HG03064 (cell line): ENCODE data around the gene COX15.
"Not testable (repeated sequence)": the region's sequence is repeated elsewhere in the genome, so short reads cannot be mapped to it uniquely, and the experiment has no call there.

Experiments
- ATAC-seq: cut with Tn5 transposase; IDR thresholded peaks from one replicate; pipeline ENCODE4 v1.9.1; 2021; ENCODE audit warnings: low read depth; ENCODE audit not compliant: unreplicated experiment

Gene COX15

DNA sequence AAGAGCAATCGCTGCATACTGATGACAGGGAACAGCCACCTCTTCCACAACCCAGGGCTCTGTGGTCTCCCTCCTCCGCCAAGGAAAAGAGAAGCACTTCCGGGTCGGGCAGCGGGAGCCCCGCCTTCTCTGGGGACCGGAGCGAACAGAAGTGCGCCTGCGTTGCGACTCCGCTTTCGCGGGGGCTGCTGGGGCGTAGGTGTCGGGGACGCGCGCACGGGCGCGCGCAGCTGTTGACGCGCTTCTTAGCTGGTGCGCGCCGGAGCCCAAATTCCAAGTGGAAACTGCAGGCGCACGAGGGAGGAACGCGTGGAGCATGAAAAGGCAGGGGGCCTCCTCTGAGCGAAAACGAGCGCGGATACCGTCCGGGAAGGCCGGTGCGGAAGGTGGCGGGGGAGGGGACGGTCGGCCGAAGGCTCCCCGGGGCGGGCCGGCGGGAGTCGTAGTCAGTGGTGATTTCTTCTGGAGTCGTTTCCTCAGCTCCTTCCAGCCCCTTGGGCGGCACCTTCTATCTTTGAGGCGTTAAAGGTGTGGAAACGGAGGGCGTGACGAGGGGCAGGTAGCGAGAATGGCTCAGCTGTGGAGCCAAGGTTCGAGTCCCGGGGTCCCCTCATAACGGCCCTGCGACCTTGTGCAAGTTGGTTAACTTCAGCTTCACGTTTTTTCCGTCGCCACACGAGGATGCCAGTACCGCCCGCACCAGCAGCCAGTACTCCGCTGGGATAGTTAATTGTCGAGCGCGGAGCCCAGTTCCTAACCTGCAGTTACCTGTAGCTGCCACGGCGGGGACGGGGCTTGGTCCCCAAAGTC lies at the start of gene COX15, which contains the start of gene CUTC:
Gene COX15 (minus strand): TSS at position 95 of the 810 bp plus-strand sequence. CDS start 78 bp downstream, at position 17.
Gene CUTC (plus strand): TSS at position 202 of the 810 bp plus-strand sequence. CDS start 115 bp downstream, at position 317.
- ATAC-seq, result peak; percentile 82

GRCh38 chr10:99779335-99779734 lies 47.4 kb upstream of the COX15 start:
- no peak for ATAC-seq

DNA sequence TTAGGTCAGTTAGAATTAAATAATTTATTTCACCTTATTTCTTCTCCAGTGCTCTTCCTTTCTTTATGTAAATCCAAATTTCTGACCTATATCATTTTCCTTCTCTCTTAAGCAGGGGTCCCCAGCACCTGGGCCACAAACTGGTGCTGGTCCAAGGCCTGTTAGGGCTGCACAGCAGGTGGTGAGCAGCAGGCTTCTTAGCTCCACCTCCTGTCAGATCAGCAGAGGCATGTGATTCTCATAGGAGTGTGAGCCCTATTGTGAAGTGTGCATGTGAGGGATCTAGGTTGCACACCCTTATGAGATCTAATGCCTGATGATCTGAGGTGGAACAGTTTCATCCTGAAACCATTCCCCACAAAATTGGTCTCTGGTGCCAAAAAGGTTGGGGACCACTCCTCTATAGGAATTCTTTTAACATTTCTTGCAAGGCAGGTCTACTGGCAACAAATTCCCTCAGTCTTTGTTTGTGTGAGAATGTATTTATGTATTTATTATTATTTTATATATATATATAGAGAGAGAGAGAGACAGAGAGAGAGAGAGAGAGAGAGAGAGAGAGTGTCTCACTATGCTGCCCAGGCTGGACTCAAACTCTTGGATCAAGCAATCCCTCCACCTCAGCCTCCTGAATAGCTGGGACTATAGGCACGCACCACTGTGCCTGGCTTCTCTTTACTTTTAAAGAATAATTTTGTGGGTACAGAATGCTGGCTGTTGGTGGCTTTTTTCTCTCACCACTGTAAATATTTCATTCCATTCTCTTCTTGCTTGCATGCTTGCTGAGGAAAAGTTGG lies 46.2 kb upstream of the COX15 start:
- no peak for ATAC-seq

- no peak for ATAC-seq
These were observed 43.9 kb upstream of the COX15 start for GRCh38 chr10:99775850-99776249.

DNA sequence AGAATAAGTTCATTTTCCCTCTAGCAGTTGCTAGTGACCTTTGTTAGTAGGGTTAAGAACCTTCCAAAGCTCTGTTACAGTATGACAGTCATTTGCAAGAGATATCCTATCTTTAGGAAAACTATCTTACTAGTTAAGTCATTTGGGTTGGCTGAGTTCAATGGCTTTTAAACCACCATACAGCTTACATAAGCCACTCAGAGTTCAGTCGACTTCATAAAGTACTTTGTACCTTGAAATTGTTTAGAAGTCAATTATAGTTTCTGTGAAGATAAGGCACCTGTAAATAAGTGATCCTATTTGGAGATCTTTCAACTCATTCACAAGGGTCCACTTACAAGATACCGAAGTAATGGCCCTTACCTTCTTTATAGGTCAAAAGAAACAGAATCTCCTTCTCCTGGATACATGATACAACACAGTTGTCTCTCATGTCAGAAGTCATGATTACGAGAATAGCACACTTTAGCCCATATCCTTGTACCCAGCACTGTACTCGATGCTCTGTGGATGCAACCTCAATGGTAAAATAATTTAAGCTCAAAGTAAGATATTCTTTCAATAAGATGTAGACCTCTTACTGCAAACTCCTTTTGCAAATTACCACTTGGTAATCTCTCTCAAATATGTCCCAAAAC lies 38.6 kb upstream of the COX15 start:
- ATAC-seq, result no peak

- no peak for ATAC-seq
These were observed 37.8 kb upstream of the COX15 start for GRCh38 chr10:99769706-99770105.

DNA sequence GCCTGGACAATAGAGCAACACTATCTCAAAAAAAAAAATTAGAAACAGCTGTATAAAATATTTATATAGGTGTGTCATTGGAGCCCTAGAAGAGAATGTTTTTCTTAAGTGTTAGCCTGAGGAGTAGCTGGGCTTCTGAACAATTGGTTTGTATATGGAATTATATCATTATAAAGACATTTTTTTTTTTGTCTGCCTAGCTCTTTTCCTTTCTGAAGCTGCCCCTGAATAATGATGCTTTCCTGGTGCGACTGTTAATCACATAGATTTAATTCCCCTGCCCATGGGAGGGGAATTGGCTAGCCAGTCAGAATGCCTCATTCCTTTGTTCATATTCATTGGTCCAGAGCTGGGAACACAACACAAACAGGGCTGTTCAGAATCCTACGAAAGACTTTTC lies 36.6 kb upstream of the COX15 start:
- ATAC-seq, result no peak

DNA sequence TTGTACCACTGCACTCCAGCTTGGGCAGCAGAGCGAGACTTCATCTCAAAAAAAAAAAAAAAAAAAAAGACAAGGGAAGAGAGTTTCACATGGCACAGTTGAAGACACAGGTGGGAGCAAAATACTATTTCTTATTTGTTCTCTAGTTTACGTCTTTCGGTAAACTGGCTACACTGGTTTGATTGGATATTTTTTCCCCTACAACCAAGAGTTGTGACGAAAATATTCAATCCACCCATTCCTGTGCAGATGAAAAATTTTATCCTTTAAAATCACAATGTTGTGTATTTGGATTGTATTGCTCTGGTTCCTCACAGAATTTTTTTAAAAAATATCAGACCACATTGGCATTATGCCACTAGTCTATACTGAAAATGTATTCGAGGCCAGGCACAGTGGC lies 36.0 kb upstream of the COX15 start:
- no peak for ATAC-seq

DNA sequence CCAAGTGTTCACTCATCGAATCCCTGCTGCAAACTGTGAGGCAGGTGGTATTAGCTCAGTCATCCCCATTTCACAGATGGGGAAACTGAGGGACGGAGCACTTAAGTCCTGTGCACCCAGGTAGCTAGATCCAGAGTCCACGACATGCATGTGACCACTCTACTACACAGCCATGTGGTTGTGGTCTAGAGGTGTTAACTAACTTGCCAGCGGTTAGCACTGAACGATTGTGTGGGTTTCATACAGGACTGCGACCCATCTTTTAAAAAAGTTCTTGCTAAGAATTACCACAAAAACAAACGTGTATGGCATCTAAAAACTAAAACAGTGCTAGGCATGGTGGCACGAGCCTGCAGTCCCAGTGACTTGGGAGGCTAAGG lies 34.4 kb upstream of the COX15 start:
- peak; percentile 69 for ATAC-seq

DNA sequence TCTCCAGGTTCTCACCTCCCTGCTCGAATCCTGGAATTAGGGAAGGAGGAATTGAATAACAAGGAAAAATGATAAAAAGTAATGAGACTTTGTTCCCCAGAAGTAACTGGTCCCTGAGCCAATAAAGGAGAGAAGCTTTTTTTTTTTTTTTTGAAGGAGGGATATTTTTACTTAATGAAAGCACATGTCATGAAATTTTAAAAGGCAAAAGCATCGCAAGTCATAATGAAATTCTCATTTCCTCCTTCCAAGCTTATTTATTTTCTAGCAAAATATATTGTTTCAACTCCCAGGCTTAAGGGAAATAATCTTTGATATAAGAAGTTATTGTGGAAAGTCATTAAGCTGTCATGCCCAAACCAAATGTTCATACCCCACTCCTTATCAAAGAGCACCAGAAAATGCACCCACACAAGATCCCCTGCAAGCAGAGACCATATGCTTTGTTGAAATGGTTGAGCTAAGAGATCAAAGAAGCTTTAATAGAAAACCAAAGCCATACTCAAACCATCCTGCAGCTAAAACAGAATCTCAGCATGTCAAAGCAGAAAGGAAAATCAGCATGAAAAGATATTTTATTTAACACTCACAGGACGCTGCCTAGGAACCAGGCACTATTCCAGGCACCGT lies 33.9 kb upstream of the COX15 start:
- ATAC-seq, result no peak

GRCh38 chr10:99761365-99761764 lies 29.4 kb upstream of the COX15 start:
- ATAC-seq, result no peak

DNA sequence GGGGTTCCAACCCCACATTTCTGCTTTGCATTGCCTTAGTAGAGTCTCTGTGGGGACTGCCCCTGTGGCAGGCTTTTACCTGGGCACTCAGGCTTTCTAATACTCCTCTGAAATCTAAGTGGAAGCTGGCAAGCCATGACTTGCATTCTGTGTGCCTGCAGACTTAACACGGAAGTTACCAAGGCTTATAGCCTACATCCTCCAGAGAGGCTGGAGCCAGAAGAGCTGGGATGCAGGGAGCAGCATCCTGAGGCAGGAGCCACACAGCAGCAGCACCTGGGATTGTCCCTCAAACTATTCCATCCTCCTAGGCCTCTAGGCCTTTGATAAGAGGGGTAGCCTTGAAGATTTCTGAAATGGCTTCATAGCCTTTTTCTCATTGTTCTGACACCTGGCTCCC lies 28.4 kb upstream of the COX15 start:
- no peak for ATAC-seq

DNA sequence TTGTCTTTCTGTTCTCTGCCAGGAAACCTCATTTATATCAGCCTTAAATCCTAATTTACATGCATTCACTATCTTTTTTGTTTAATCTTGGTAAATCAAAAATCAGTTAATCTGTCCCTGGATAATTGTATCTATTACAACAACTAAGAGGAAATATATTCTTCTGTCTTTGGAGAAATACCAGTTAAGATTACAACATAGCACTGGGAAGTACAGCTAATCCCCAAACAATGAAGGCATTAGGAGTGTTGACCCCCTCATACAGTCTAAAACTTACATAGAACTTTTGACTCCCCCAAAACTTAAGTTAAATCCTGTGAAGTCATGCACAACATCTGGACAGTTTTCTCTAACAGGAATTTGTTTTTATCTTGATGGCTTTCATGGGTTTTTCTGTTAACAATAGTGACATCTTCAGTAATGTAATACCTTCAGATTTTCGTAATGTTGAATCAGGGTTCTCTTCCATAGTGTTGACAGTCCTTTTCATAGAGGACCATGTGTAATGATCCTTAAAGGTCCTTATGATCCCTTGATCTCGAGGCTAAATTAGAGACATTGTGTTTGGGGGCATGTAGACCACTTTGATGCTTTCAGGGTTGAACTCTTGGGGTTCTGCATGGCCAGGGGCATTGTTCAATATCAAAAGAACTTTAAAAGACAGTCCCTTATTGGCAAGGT lies 26.4 kb upstream of the COX15 start:
- ATAC-seq, result no peak

- no peak for ATAC-seq
These were observed 24.2 kb upstream of the COX15 start for GRCh38 chr10:99756159-99756558.

- ATAC-seq, result no peak
These were observed 22.7 kb upstream of the COX15 start for GRCh38 chr10:99754670-99755069.

DNA sequence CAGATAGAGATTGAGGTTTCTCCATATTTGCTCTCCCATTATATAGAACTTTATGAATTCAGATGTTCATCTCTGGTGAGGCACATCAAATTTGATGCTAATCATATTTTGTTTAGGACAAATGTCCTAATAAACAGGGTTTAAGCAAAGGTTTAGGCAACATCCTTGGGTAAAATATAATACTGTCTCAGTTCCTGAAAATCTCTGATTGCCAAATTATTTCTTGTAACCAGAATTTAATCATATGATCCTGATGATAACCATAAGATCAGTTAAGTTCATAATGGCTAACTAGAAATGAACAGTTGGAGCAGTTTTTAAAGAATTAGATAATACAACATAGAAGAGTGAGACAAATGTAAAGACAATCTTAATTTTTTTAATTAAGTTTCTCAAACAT lies 18.7 kb upstream of the COX15 start:
- ATAC-seq, result no peak

GRCh38 chr10:99748823-99749451 lies 17.0 kb upstream of the COX15 start:
- ATAC-seq, result no peak

GRCh38 chr10:99746166-99746565 lies 14.2 kb upstream of the COX15 start:
- ATAC-seq, result not testable (repeated sequence)

DNA sequence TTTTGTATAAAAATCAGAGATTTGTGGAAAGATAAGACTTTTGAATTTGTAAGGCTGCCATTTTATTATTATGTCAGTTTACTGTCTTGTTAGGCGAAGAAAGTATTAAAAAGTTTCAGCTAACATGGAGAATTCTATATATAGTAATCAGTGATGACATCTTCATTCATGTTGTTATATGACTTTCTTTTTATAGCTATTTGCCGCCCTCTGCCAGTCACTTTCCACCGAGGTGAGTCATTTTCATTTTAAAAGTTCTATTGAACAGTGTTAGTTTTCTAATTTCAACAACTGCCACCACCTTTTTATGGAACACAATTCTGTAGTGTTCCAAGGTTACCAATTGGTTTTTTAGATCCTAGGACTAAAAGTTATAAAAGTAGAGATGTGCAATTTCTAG lies 11.9 kb upstream of the COX15 start:
- ATAC-seq, result no peak

- no peak for ATAC-seq
These were observed 10.8 kb upstream of the COX15 start for GRCh38 chr10:99742701-99743100.
